SH-SY5Y (cell line): ENCODE data around the gene KRT36.

Experiments used
- GATA2 ChIP-seq: IDR thresholded peaks from 2 replicates; pipeline ENCODE4 v1.6.1; 2011; ENCODE audit warnings: mild to moderate bottlenecking, low read depth, low read length
- GATA3 ChIP-seq: IDR thresholded peaks from 2 replicates; pipeline ENCODE4 v1.6.1; 2011; ENCODE audit warnings: low read depth, mild to moderate bottlenecking, low read length, moderate library complexity

GRCh38 chr17:41442739-41443138, 47.0 kb downstream of the KRT36 start:
- TF ChIP-seq GATA2 (no peak), GATA3 (no peak)
